Measurements from ENCODE around the gene PRPSAP2.

- no peak for TF ChIP-seq POLR2AphosphoS5 (IDR thresholded peaks at IDR 0.05)
- TF ChIP-seq CTCF (IDR thresholded peaks at IDR 0.05), result no peak
These were observed 53.0 kb downstream of the PRPSAP2 start for GRCh38 chr17:18910881-18911280.
